HG02840 (cell line): ENCODE measurements around the gene MYO1F.

Experiments
- ATAC-seq: cut with Tn5 transposase; IDR thresholded peaks from one replicate; pipeline ENCODE4 v1.9.1; 2021; ENCODE audit warnings: mild to moderate bottlenecking, moderate library complexity, moderate number of reproducible peaks; ENCODE audit not compliant: unreplicated experiment, low FRiP score

The MYO1F gene

DNA sequence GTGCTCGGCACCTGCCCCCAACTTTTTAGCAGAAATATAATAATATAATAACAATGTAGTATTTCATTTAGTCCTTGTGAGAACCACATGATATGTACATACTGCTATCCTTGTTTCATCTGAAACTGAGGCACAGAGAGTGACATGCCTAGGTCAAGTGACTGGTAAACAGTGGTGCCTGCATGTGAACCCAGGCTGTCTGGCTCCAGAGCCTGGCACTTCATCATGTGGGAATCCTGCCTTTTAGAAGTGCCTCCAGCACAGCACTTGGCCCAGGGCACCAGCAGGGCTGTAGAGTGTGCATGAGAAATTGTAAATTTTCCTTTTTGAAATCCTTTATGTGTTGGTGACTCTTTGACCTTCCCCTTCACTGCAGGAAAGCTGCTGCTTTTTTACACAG, 102.2 kb downstream of the MYO1F start:
- no peak for ATAC-seq

DNA sequence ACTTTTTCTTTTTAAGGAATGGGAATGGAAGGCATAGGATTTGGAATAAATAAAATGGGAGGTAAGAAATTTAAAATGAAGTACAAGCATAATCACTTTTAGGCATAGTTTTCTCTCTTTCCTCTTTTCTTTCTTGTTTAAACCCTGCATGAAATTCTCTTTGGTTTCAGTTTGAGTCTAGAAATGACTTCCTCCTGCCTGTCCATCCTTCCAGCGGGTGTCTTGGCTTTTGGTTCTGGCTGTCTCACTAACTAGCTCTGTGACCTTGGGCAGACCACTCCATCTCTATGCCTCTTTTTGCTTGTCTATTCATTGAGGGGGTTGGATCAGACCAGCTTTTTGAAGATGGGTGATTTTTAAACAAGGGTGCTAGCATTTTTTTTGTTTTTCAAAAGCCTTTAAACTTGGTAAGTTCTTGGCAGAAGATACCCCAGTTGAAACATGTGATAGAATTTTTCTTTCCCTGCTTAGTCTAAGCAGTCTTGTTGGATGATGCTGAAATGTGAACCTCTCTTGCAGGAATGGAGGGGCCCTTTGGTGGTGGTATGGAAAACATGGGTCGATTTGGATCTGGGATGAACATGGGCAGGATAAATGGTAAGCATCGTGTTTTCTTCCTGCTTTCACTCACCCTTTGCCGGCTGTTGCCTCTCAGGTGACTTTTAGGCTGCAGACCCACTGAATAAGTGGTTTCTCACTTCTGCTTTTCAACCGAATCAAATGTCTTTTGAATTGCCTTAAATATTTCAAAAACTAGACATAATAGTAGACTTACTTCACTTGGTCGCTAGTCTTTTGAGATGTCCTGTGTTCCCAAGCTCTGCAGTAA, 103.4 kb downstream of the MYO1F start:
- peak; percentile 58 for ATAC-seq
